ENCODE measurements around the gene SLC22A4. TPM values are rescaled to one million over a fixed set of nuclear protein-coding genes. Genes with fewer than 3 reads are reported as not detected.
A peak's percentile ranks its signal among the peaks of the same experiment; 100 is the strongest.

SLC22A4 gene
- total RNA-seq, 4 donors from 2014 or later: 0.25 to 1.1 (median 0.61) TPM

DNA sequence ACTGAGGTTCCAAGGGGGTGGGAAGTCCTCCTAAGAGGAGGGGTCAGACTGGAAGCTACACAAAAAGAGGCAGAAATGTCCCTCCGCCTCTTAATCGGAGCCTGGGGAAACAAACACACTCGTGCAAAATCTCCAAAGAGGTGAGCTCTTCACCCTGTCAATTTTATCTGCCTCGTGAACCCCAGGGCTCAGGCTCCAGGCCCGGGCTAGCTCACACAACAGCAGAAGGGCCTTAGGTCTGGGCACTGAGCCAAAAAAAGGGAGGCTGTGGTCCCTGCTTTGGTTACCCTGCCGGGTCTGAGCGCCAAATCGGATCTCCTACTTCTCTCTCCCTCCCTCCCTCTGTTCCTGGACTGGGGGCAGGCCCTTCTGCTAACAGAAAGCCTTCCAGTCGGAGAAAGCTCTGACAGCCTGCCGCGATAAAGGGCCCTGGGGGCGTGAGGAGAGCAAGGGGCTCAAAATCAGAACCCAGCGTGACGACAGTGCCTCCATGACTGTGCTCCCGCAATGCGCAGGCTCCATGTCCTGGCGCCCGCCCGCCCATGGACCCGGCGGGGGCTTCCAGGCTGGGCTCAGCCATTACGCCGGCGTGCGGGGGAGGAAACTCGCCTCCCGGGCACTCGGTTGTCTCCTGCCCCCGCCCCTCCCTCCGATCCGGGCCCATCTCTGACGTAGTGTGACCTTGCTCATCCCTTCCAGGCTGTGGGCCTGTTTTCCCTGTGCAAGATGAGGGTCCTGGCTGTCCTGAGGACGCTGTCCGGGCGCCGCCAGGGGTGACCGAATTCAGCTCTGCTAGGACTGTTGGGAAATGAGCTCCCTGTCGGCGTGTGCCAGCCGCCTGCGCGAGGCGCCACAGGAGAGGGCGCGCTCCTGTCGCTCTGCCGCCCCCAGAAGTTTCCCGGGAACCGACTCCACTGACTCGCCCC is 865 bp upstream of the SLC22A4 start:
- peak in 1 of 2 donors; percentile 39 for TF ChIP-seq POLR2A (IDR thresholded peaks at IDR 0.05)
- TF ChIP-seq POLR2AphosphoS5 (IDR thresholded peaks at IDR 0.05): peak; percentile 35
- no peak for TF ChIP-seq EP300 (IDR thresholded peaks at IDR 0.05)
- TF ChIP-seq, protein P1, sequence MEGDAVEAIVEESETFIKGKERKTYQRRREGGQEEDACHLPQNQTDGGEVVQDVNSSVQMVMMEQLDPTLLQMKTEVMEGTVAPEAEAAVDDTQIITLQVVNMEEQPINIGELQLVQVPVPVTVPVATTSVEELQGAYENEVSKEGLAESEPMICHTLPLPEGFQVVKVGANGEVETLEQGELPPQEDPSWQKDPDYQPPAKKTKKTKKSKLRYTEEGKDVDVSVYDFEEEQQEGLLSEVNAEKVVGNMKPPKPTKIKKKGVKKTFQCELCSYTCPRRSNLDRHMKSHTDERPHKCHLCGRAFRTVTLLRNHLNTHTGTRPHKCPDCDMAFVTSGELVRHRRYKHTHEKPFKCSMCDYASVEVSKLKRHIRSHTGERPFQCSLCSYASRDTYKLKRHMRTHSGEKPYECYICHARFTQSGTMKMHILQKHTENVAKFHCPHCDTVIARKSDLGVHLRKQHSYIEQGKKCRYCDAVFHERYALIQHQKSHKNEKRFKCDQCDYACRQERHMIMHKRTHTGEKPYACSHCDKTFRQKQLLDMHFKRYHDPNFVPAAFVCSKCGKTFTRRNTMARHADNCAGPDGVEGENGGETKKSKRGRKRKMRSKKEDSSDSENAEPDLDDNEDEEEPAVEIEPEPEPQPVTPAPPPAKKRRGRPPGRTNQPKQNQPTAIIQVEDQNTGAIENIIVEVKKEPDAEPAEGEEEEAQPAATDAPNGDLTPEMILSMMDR (IDR thresholded peaks at IDR 0.05): peak in 3 of 4 experiments; percentile 12 to 42 (median 23)

DNA sequence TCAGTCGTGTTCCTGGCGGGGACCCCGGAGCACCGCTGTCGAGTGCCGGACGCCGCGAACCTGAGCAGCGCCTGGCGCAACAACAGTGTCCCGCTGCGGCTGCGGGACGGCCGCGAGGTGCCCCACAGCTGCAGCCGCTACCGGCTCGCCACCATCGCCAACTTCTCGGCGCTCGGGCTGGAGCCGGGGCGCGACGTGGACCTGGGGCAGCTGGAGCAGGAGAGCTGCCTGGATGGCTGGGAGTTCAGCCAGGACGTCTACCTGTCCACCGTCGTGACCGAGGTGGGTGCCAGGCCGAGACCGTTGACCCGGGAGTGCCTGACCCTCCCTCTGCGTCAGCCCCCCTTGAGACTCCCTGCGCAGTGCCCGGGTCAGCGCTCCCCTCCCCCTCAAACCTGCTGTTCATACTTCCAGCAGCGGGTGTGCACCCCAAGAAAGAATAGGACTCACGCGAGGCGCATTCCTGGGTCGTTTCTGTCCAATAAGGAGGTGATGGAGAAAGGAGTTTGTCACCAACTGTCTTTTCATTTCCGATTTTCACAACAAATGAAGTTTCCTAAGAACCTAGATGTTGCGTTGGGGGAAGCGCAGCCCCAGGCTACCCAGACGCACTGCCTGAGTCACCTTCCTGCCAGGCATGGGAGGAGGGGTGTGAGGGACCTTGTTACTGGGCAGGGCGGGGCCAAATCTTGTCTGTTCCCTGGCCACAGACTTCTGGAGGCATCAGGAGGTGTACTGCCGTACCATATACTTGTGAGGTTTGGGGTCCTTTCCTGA is 722 bp downstream of the SLC22A4 start:
- H3K27me3 ChIP-seq: no peaks in the 10 kb centered on the region
- no peaks in the 10 kb centered on the region for H3K9me3 ChIP-seq
- TF ChIP-seq POLR2AphosphoS5 (IDR thresholded peaks at IDR 0.05) (peak; percentile 47), POLR2A (IDR thresholded peaks at IDR 0.05) (peak in 1 of 2 donors; percentile 6)
- TF ChIP-seq, protein P1 (IDR thresholded peaks at IDR 0.05): no peak
- peaks cover 0 to 31% (median 4%) of the 10 kb centered on the region in 3 donors for H3K4me1 ChIP-seq
- H3K27ac ChIP-seq: peak overlapping the region in 3 of 4 donors; percentile 96 to 99 (median 97)
- WGBS, 2 donors (ENCODE audit: low coverage in 1 of 2): 40% methylated on average over 2 of the region's 50 CpGs; no CpG with 5 or more reads in 1 of the 2 donors
- peak; percentile 6 for ATAC-seq
- no peaks in the 10 kb centered on the region for H3K36me3 ChIP-seq
- peak overlapping the region; percentile 51 to 73 for H3K4me3 ChIP-seq

More for the DNA sequence above, 865 bp upstream of the SLC22A4 start:
- Histone ChIP-seq H3K9me3 (no peaks in the 10 kb centered on the region), H3K36me3 (no peaks in the 10 kb centered on the region), H3K4me1 (peaks cover 0 to 31% (median 4%) of the 10 kb centered on the region in 3 donors), H3K27ac (peak overlapping the region; percentile 90 to 99 (median 96)), H3K27me3 (no peaks in the 10 kb centered on the region), H3K4me3 (peak overlapping the region; percentile 51 to 73)
- 2 to 10% methylated on average over 7 to 8 of the region's 50 CpGs for WGBS, 2 donors (ENCODE audit: low coverage in 1 of 2)
- peak; percentile 79 for ATAC-seq

DNA sequence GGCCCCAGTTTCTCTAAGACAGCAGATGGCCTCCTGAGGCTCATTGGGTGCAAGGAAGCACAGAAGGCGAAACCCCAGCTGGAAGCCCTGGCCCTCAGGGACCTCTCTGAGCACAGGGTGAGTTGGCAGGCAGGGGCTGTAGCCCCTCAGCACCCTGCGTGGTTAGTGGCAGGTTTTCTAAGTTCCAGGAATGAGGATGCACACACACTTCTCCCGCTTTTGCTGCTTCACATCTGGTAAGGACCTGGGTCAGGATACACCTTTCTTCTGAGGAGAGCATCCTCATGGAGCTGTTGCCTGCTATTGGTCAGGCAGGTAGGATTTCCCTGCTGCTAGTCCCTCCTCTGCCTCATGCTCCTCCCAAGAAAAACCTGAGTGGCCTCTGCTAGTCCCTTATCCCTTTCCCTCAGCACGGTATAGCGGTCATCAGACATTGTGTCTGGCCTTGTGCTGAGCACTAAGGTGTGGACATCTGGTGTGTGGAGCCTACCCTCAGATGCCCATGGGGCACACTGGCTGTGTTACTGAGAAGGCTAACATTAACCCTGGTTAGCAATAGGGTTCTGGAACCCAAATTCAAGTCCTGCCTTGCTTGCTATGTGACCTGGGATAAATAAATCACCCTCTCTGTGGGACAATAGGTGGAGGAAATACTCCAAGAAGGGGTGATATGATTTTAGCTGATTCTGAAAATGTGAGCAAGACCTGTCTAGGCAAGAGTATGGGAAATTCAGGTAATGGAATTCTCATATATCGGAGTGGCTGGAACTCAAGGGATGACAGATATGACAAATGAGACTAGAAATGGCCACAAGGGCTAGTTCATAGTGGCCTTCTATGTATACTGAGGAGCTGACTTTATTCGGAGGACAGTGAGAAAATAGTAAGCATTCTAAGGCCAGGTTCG is 1.6 kb downstream of the SLC22A4 start:
- Histone ChIP-seq H3K4me1 (peaks cover 0 to 31% (median 4%) of the 10 kb centered on the region in 3 donors), H3K27me3 (no peaks in the 10 kb centered on the region), H3K9me3 (no peaks in the 10 kb centered on the region), H3K36me3 (no peaks in the 10 kb centered on the region), H3K27ac (peak overlapping the region in 3 of 4 donors; percentile 96 to 99 (median 97)), H3K4me3 (peak overlapping the region in 1 of 2 donors; percentile 73)
- WGBS, 2 donors (ENCODE audit: low coverage in 1 of 2): 80% methylated on average over 1 to 5 of the region's 8 CpGs
- TF ChIP-seq EP300 (IDR thresholded peaks at IDR 0.05): no peak
- TF ChIP-seq POLR2A (IDR thresholded peaks at IDR 0.05): no peak
- ATAC-seq: no peak

GRCh38 chr5:132296412-132297016 is 2.3 kb downstream of the SLC22A4 start:
- peak overlapping the region in 1 of 4 donors; percentile 97 for H3K27ac ChIP-seq
- no peak for ATAC-seq
- H3K9me3 ChIP-seq: no peaks in the 10 kb centered on the region
- 84% methylated on average over 6 of the region's 8 CpGs; no CpG with 5 or more reads in 1 of the 2 donors for WGBS, 2 donors (ENCODE audit: low coverage in 1 of 2)
- H3K4me3 ChIP-seq: no peak overlapping the region
- H3K27me3 ChIP-seq: no peaks in the 10 kb centered on the region
- no peaks in the 10 kb centered on the region for H3K36me3 ChIP-seq
- TF ChIP-seq POLR2A (IDR thresholded peaks at IDR 0.05) (no peak), POLR2AphosphoS5 (IDR thresholded peaks at IDR 0.05) (no peak), EP300 (IDR thresholded peaks at IDR 0.05) (no peak)
- TF ChIP-seq, protein P1 (IDR thresholded peaks at IDR 0.05): no peak
- H3K4me1 ChIP-seq: peaks cover 0 to 31% (median 4%) of the 10 kb centered on the region in 3 donors
